PC-3 (cell line): ENCODE measurements around the gene FRMD7. TPM values are rescaled to one million over a fixed set of nuclear protein-coding genes. Genes with fewer than 3 reads are reported as not detected.

Experiments used
- ATAC-seq: fragments of 200-7000 bp; cut with Tn5 transposase; 2 replicates; pipeline ENCODE4 v1.9.1; 2020; ENCODE audit warnings: mild to moderate bottlenecking, moderate library complexity
- BruUV-seq: library from RNA; stranded (reverse); fragments of 400-500 nt; replicated peaks from 2 replicates; lab custom pipeline; 2021; lab: Mats Ljungman, UMichigan
- CTCF ChIA-PET: fragments of 300-600 bp; sonication (Branson Sonifier 250); formaldehyde crosslinking; loops from one replicate; lab custom pipeline; 2022; ENCODE audit warnings: antibody characterized with exemption; lab: Charles Lee
- POLR2A ChIA-PET: fragments of 300-600 bp; sonication (Branson Sonifier 250); formaldehyde crosslinking; loops from one replicate; lab custom pipeline; 2022; ENCODE audit warnings: antibody characterized with exemption; ENCODE audit not compliant: unreplicated experiment; lab: Charles Lee
- DNase-seq: peaks from one replicate; pipeline ENCODE4 v3.0.0-alpha.2; 2015
- H2AFZ ChIP-seq: fragments of 300-600 bp; sonication (generic); 2 replicates; pipeline ENCODE4 v1.6.0; 2016; ENCODE audit warnings: antibody characterized with exemption, low read length
- H3F3A ChIP-seq: fragments of 300-600 bp; sonication (generic); one replicate; pipeline ENCODE4 v1.6.0; 2017; ENCODE audit warnings: antibody characterized with exemption, low read length, control low read depth, mild to moderate bottlenecking; ENCODE audit not compliant: unreplicated experiment
- H3K27ac ChIP-seq: fragments of 300-600 bp; sonication (generic); 2 replicates; pipeline ENCODE4 v1.5.1; 2016; ENCODE audit warnings: mild to moderate bottlenecking, low read length
- H3K27me3 ChIP-seq: fragments of 300-600 bp; sonication (generic); 2 replicates; pipeline ENCODE4 v1.6.1; 2016; ENCODE audit warnings: low read length, mixed read lengths
- H3K36me3 ChIP-seq: fragments of 300-600 bp; sonication (generic); 2 replicates; pipeline ENCODE4 v1.6.1; 2016; ENCODE audit warnings: low read depth, mixed run types, low read length, mixed read lengths
- H3K4me1 ChIP-seq: fragments of 300-600 bp; sonication (generic); 2 replicates; pipeline ENCODE4 v1.5.1; 2016; ENCODE audit warnings: low read length; ENCODE audit not compliant: insufficient read depth
- H3K4me2 ChIP-seq: fragments of 300-600 bp; sonication (generic); 2 replicates; pipeline ENCODE4 v1.6.0; 2016; ENCODE audit warnings: low read length
- H3K4me3 ChIP-seq: fragments of 300-600 bp; sonication (generic); 2 replicates; pipeline ENCODE4 v1.5.1; 2016; ENCODE audit warnings: mild to moderate bottlenecking, low read length, mixed read lengths
- H3K79me2 ChIP-seq: fragments of 300-600 bp; sonication (generic); 2 replicates; pipeline ENCODE4 v1.6.1; 2017; ENCODE audit warnings: low read length, mixed read lengths
- H3K9ac ChIP-seq: fragments of 300-600 bp; sonication (generic); 2 replicates; pipeline ENCODE4 v1.6.0; 2016; ENCODE audit warnings: mild to moderate bottlenecking, low read length
- H3K9me2 ChIP-seq: fragments of 300-600 bp; sonication (generic); replicated peaks from 2 replicates; pipeline ENCODE4 v1.6.1; 2016; ENCODE audit warnings: mixed run types, low read length, mixed read lengths
- H3K9me3 ChIP-seq: fragments of 300-600 bp; sonication (generic); 2 replicates; pipeline ENCODE4 v1.6.1; 2016; ENCODE audit warnings: low read length, mixed read lengths
- H4K20me1 ChIP-seq: fragments of 300-600 bp; sonication (generic); 2 replicates; pipeline ENCODE4 v1.6.1; 2016; ENCODE audit warnings: low read length, mixed read lengths
- EZH2 ChIP-seq: fragments of 300-600 bp; sonication (generic); IDR thresholded peaks from one replicate; pipeline ENCODE4 v1.6.1; 2017; ENCODE audit warnings: antibody characterized with exemption, mild to moderate bottlenecking, low read length; ENCODE audit not compliant: unreplicated experiment
- EZH2phosphoT487 ChIP-seq: fragments of 300-600 bp; sonication (generic); IDR thresholded peaks from 2 replicates; pipeline ENCODE4 v1.6.1; 2018; ENCODE audit warnings: mild to moderate bottlenecking, antibody characterized with exemption, low read length, borderline replicate concordance
- intact Hi-C: fragments of 100-400 bp; cut with micrococcal nuclease; formaldehyde crosslinking; loops from 2 replicates; pipeline ENCODE4 v1.9.0; 2023
- total RNA-seq: library from RNA; depleted of rRNA; stranded (reverse); fragments of >200 nt; gene quantifications from 2 replicates; pipeline ENCODE4 v1.2.3, GENCODE V29; 2014
- TF ChIP-seq, protein P1 (sequence below): fragments of 300-600 bp; sonication (generic); conservative IDR thresholded peaks from 2 replicates; pipeline ENCODE4 v1.5.1; 2017; ENCODE audit warnings: antibody characterized with exemption, low read depth, mild to moderate bottlenecking, low read length

Gene FRMD7
- total RNA-seq, 1 experiment from 2014 or later: 0.04 TPM

DNA sequence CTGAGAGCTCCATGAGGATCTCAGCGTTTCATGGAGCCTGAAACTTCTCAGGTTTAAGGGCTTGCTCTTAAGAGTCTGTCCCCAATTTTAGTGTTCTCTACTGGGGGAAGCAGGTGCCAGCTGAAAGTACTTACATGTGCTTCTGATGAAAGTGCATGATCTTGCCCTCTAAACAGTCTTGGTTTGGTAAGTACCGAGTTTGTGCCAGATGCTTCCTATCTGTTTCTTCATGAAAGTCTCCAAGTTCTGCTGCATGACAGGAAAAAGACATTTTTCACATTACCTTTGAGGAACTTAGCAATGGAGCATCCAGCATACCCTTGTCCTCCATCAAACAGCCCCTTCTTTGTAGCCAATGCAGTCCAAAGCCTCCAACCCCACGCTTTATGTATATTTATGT is 42.0 kb downstream of the FRMD7 start:
- peaks cover 22% of the 10 kb centered on the region for H3K4me1 ChIP-seq
- H3F3A ChIP-seq: no peaks in the 10 kb centered on the region
- ChIA-PET POLR2A (no interaction called here), CTCF (interaction anchor here (1.0 kb wide), 1 partner anchor 10 kb away, joined by 7 read pairs; no protein-coding TSS in a partner anchor)
- no peak overlapping the region for H2AFZ ChIP-seq
- H3K27me3 ChIP-seq: no peaks in the 10 kb centered on the region
- H3K9me3 ChIP-seq: no peaks in the 10 kb centered on the region
- H3K4me2 ChIP-seq: no peak overlapping the region
- BruUV-seq: no TSS peak
- H3K9ac ChIP-seq: no peak overlapping the region
- no peak overlapping the region for H3K27ac ChIP-seq
- H3K79me2 ChIP-seq: no peaks in the 10 kb centered on the region
- intact Hi-C loops: loop anchor here (10.0 kb wide), 1 partner anchor 529 kb away; no protein-coding TSS in a partner anchor
- ATAC-seq (no peak), DNase-seq (no peak)
- no peaks in the 10 kb centered on the region for H3K36me3 ChIP-seq
- no peak overlapping the region for H3K4me3 ChIP-seq
- TF ChIP-seq EZH2phosphoT487 (no peak), EZH2 (no peak)
- TF ChIP-seq, protein P1, sequence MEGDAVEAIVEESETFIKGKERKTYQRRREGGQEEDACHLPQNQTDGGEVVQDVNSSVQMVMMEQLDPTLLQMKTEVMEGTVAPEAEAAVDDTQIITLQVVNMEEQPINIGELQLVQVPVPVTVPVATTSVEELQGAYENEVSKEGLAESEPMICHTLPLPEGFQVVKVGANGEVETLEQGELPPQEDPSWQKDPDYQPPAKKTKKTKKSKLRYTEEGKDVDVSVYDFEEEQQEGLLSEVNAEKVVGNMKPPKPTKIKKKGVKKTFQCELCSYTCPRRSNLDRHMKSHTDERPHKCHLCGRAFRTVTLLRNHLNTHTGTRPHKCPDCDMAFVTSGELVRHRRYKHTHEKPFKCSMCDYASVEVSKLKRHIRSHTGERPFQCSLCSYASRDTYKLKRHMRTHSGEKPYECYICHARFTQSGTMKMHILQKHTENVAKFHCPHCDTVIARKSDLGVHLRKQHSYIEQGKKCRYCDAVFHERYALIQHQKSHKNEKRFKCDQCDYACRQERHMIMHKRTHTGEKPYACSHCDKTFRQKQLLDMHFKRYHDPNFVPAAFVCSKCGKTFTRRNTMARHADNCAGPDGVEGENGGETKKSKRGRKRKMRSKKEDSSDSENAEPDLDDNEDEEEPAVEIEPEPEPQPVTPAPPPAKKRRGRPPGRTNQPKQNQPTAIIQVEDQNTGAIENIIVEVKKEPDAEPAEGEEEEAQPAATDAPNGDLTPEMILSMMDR: no peak
- no peaks in the 10 kb centered on the region for H3K9me2 ChIP-seq
- H4K20me1 ChIP-seq: no peaks in the 10 kb centered on the region

GRCh38 chrX:132077912-132078311 is 49.9 kb downstream of the FRMD7 start:
- H3F3A ChIP-seq: no peaks in the 10 kb centered on the region
- H3K27ac ChIP-seq: no peak overlapping the region
- intact Hi-C loops: no loop called here
- no peak overlapping the region for H2AFZ ChIP-seq
- POLR2A ChIA-PET: no interaction called here
- H3K36me3 ChIP-seq: peaks cover under 1% of the 10 kb centered on the region; the same call in 1 of the 2 replicates
- no peaks in the 10 kb centered on the region for H3K27me3 ChIP-seq
- H3K4me2 ChIP-seq: no peak overlapping the region
- no peaks in the 10 kb centered on the region for H3K9me2 ChIP-seq
- no peak for DNase-seq
- no peaks in the 10 kb centered on the region for H3K4me1 ChIP-seq
- CTCF ChIA-PET: no interaction called here
- H3K79me2 ChIP-seq: no peaks in the 10 kb centered on the region
- no peak overlapping the region for H3K4me3 ChIP-seq
- BruUV-seq: no TSS peak
- H3K9ac ChIP-seq: no peak overlapping the region
- ATAC-seq: no peak
- H4K20me1 ChIP-seq: no peaks in the 10 kb centered on the region
- TF ChIP-seq EZH2phosphoT487 (no peak), EZH2 (no peak)
- TF ChIP-seq, protein P1: no peak
- no peaks in the 10 kb centered on the region for H3K9me3 ChIP-seq

DNA sequence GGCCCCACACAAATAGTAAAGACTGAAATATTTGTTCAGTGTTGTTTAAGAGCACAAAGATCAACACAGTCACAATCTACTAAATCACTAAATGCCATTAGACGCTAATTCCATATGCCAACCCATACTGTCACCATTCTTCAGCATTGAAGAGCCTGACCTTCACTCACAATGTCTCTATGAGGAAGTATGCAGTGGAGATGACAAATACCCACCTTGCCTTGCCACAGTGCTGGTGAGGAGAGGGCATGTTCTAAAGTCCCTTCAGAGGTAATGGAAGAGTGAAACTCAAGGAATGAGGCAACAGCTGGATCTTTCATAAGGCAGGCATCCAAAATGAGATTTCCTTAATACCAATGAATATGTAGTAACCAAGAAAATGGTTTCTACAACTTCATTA is 50.4 kb downstream of the FRMD7 start:
- H3K9me3 ChIP-seq: no peaks in the 10 kb centered on the region
- no peak overlapping the region for H2AFZ ChIP-seq
- TF ChIP-seq, protein P1: no peak
- no peak for TF ChIP-seq EZH2phosphoT487
- TF ChIP-seq EZH2: no peak
- H3K79me2 ChIP-seq: no peaks in the 10 kb centered on the region
- intact Hi-C loops: no loop called here
- ChIA-PET CTCF (no interaction called here), POLR2A (no interaction called here)
- H3K4me2 ChIP-seq: no peak overlapping the region
- H3K4me3 ChIP-seq: no peak overlapping the region
- ATAC-seq: no peak
- H3K27me3 ChIP-seq: no peaks in the 10 kb centered on the region
- H3K4me1 ChIP-seq: no peaks in the 10 kb centered on the region
- H3K36me3 ChIP-seq: peaks cover 4% of the 10 kb centered on the region; the same call in 1 of the 2 replicates
- H3F3A ChIP-seq: no peaks in the 10 kb centered on the region
- no peaks in the 10 kb centered on the region for H4K20me1 ChIP-seq
- H3K27ac ChIP-seq: no peak overlapping the region
- no peak for DNase-seq
- BruUV-seq: no TSS peak
- H3K9me2 ChIP-seq: no peaks in the 10 kb centered on the region
- H3K9ac ChIP-seq: no peak overlapping the region
